Colonic mucosa (tissue), 4 donors: ENCODE data around the gene RNF217. TPM values are rescaled to one million over a fixed set of nuclear protein-coding genes. Genes with fewer than 3 reads are reported as not detected.
A peak's percentile ranks its signal among the peaks of the same experiment; 100 is the strongest.
"Not testable (repeated sequence)": the region's sequence is repeated elsewhere in the genome, so short reads cannot be mapped to it uniquely, and the experiment has no call there.

Experiments
- DNase-seq: peaks from one replicate; pipeline ENCODE4 v3.0.0-alpha.2; 2020
- H3K27ac ChIP-seq: fragments of 200-600 bp; one replicate; pipeline ENCODE4 v1.8.0; 2021
- H3K27me3 ChIP-seq: fragments of 200-600 bp; one replicate; pipeline ENCODE4 v1.8.0; 2021
- H3K36me3 ChIP-seq: fragments of 200-600 bp; one replicate; pipeline ENCODE4 v1.8.0; 2021
- H3K4me1 ChIP-seq: fragments of 200-600 bp; one replicate; pipeline ENCODE4 v1.8.0; 2021; ENCODE audit warnings: mild to moderate bottlenecking
- H3K4me3 ChIP-seq: fragments of 200-600 bp; one replicate; pipeline ENCODE4 v1.8.0; 2021
- H3K9ac ChIP-seq, 2 donors: one replicate each; pipeline ENCODE4 v1.7.0; 2013; ENCODE audit warnings: control low read depth in 2 of 2, low read depth in 2 of 2, low read length in 2 of 2
- H3K9me3 ChIP-seq: fragments of 200-600 bp; one replicate; pipeline ENCODE4 v1.8.0; 2021
- intact Hi-C: fragments of 100-400 bp; cut with DNase I; formaldehyde crosslinking; loops from one replicate; pipeline ENCODE4 v1.14.1; 2022
- total RNA-seq, 2 donors: library from RNA; stranded (reverse); fragmentation: NEBNext Ultra II Directional in 1 of 2; extraction: Animal tissue kit (Norgen Biotek cat#: 25700) in 1 of 2; gene quantifications; one replicate each; pipeline ENCODE4 v1.2.1, GENCODE V29; 2021
- TF ChIP-seq, protein P1 (sequence below): fragments of 200-600 bp; IDR thresholded peaks from one replicate; pipeline ENCODE4 v1.8.0; 2022; ENCODE audit warnings: antibody characterized with exemption, mild to moderate bottlenecking
- donor health status: healthy.
- donor health status: DM: no; HTN: no; CAD: no.
- donor health status: DM: no; HTN: no; CAD: no.

The RNF217 gene
- total RNA-seq, 2 donors from 2014 or later, result 9.1 to 20.4 TPM

DNA sequence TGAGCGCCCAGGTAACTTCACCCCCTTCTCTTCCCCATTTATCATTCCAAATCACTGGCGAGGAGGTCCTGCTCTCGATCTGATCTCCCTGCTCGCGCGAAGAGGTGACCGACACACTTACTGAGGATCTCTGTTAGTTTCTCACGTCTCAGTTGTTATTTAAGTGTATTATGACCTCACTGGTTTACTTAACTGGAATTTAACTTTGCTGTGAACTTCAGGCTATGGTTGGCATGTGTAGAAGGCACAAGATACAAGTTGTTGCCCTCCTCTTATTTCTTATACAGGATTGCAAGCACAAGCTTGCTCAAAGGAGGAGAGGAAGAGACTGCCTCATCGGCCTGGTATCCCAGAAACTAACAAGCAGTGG is 1.2 kb downstream of the RNF217 start:
- Histone ChIP-seq H3K27me3 (no peaks in the 10 kb centered on the region), H3K27ac (peak overlapping the region; percentile 88), H3K4me3 (peak overlapping the region; percentile 70), H3K36me3 (no peaks in the 10 kb centered on the region), H3K9ac (peak overlapping the region; percentile 66 to 87), H3K9me3 (no peaks in the 10 kb centered on the region), H3K4me1 (no peaks in the 10 kb centered on the region)
- no peak for DNase-seq
- intact Hi-C loops, result no loop called here
- TF ChIP-seq, protein P1, sequence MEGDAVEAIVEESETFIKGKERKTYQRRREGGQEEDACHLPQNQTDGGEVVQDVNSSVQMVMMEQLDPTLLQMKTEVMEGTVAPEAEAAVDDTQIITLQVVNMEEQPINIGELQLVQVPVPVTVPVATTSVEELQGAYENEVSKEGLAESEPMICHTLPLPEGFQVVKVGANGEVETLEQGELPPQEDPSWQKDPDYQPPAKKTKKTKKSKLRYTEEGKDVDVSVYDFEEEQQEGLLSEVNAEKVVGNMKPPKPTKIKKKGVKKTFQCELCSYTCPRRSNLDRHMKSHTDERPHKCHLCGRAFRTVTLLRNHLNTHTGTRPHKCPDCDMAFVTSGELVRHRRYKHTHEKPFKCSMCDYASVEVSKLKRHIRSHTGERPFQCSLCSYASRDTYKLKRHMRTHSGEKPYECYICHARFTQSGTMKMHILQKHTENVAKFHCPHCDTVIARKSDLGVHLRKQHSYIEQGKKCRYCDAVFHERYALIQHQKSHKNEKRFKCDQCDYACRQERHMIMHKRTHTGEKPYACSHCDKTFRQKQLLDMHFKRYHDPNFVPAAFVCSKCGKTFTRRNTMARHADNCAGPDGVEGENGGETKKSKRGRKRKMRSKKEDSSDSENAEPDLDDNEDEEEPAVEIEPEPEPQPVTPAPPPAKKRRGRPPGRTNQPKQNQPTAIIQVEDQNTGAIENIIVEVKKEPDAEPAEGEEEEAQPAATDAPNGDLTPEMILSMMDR, result no peak

DNA sequence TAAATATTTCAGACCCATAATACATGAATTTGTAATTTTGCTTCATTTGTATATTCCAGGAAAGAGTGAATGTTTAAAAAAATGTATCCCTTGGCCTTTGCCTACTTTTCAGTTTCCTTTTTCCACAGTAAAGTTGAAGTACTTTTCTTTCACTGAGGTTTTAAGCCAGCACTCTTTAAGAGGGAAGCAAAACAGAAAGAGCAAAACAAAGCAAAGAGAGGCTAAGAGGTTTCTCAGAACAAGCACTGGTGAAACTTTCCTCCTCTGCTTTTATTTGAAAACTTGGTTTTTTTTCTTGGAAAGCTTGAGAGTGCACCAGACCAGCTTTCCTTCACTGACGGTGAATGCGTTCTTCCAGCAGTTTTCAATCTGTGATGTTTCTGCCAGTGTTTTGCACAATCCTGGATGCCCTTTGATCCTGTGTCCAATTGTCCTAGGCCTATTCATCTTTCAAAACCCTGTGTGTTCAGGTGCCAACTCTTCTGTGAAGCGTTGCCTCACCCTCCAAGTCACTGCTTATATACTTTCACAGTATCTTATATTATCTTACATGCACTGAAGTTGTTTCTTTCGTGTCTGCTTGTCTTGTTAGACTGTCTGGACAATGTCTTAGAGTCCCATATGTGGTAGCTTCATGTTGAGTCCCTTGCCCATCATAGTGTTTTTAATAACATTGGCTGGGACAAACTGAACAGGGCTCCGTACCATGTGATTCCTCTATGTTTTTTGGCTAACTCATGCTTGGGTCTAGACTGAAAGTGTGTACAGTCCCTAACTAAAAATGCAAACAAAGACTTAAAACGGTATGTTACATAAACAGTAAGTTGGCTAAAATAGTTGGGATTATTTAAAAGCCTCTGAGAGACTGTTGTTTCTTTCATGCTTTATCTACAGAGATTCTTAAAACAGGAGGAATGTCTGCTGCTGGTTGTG is 1.9 kb downstream of the RNF217 start:
- intact Hi-C loops, result no loop called here
- peak overlapping the region; percentile 88 for H3K27ac ChIP-seq
- TF ChIP-seq, protein P1, result no peak
- no peaks in the 10 kb centered on the region for H3K9me3 ChIP-seq
- peak overlapping the region; percentile 70 for H3K4me3 ChIP-seq
- H3K36me3 ChIP-seq, result no peaks in the 10 kb centered on the region
- H3K4me1 ChIP-seq, result no peaks in the 10 kb centered on the region
- peak overlapping the region in 1 of 2 donors; percentile 66 for H3K9ac ChIP-seq
- peak; percentile 69 for DNase-seq
- H3K27me3 ChIP-seq, result no peaks in the 10 kb centered on the region

DNA sequence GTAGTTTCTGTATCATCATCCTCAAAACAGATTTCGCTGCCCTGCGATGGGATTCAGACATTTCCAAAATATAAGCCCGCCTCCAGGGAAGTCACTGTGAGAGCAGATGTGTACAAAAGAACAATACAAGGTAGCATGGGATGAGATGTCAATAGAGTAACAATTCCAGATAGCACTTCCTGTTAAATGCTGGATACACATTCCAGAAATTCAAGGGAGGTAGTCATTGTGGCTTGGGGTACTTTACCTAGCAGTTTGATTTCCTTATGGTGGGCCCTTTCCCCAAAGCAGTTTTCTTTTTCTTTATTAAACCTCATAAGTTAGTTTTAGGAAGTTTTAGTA is 2.5 kb downstream of the RNF217 start:
- TF ChIP-seq, protein P1, result no peak
- no peaks in the 10 kb centered on the region for H3K9me3 ChIP-seq
- intact Hi-C loops, result no loop called here
- H3K36me3 ChIP-seq, result no peaks in the 10 kb centered on the region
- H3K4me1 ChIP-seq, result no peaks in the 10 kb centered on the region
- H3K9ac ChIP-seq, result peak overlapping the region in 1 of 2 donors; percentile 24
- H3K27me3 ChIP-seq, result no peaks in the 10 kb centered on the region
- H3K27ac ChIP-seq, result no peak overlapping the region
- DNase-seq, result no peak
- peak overlapping the region; percentile 70 for H3K4me3 ChIP-seq

DNA sequence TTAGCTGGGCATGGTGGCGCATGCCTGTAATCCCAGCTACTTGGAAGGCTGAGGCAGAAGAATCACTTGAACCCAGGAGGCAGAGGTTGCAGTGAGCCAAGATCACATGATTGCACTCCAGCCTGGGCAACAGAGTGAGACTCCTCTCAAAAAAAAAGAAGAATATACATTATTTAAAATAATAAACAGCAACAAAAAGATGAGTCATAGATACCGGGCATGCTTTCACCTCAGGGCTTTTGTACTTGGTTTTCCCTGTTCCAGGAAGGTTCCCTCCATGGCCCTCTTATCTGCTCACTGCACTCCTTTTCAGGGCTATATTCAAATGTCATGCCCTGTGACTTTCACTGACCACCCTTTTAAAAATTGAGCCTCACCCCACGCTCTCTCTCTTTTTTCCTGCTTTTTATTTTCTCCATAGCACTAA is 3.2 kb downstream of the RNF217 start:
- H3K36me3 ChIP-seq, intact Hi-C loops, H3K4me3 ChIP-seq, H3K27ac ChIP-seq, DNase-seq, H3K4me1 ChIP-seq, H3K9me3 ChIP-seq, H3K27me3 ChIP-seq, H3K9ac ChIP-seq: not testable (repeated sequence)

DNA sequence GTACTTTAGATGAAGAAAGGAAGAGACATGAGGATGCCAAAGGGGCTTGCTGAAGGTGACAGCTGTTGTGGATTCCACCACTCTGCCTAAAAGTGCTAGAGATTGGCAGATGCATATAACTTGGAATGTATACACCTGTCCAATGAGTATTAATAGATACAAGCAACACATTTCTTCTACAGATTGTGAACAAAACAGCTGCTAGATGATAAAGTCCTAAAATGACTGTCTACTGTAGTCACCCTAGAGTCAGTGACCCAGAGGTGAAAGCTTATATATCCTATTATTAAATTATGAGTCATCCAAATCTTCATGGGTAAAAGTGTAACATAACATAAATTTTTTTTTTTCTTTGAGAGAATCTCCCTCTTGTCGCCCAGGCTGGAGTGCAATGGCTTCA is 5.2 kb downstream of the RNF217 start:
- no peak for DNase-seq
- H3K4me3 ChIP-seq, result no peak overlapping the region

More for the DNA sequence above, 5.2 kb downstream of the RNF217 start:
- Histone ChIP-seq H3K27me3 (no peaks in the 10 kb centered on the region), H3K9ac (no peak overlapping the region), H3K36me3 (no peaks in the 10 kb centered on the region), H3K9me3 (no peaks in the 10 kb centered on the region), H3K27ac (no peak overlapping the region), H3K4me1 (no peaks in the 10 kb centered on the region)
- intact Hi-C loops, result no loop called here
- TF ChIP-seq, protein P1, result no peak
